ENCODE data around the gene PER2. TPM values are rescaled to one million over a fixed set of nuclear protein-coding genes. Genes with fewer than 3 reads are reported as not detected.

The PER2 gene
- total and polyA plus RNA-seq, 2 of the 13 experiments (the other 11 are each of a cell fraction or from before 2014, with no cell fraction given) = 5.1 to 9.4 TPM

- in situ Hi-C loops (cut with HindIII; ENCODE audit: extremely low pct_ligation_motif_present, low pct_unique_long_range_greater_than_20kb) = no loop called here
- BruUV-seq (replicated peaks) = no TSS peak
- ATAC-seq = no peak
These were observed 50.8 kb downstream of the PER2 start for GRCh38 chr2:238237431-238238135.

GRCh38 chr2:238236571-238236970 is 51.8 kb downstream of the PER2 start:
- no peak overlapping the region for H3K27ac ChIP-seq (ENCODE audit: extremely low read length, insufficient read depth, low read length)
- H3K27me3 ChIP-seq (ENCODE audit: control insufficient read depth in 1 of 2, insufficient read depth in 2 of 2, low read length in 2 of 2) = no peaks in the 10 kb centered on the region; a peak in 3 of 5 replicates
- BruUV-seq (replicated peaks) = no TSS peak
- WGBS (ENCODE audit: low lambda C conversion rate) = 58% methylated on average over 4 of the region's 4 CpGs
- no peak for DNase-seq (ENCODE audit: low spot score)
- H2AFZ ChIP-seq (ENCODE audit: low read length) = no peak overlapping the region
- intact Hi-C loops (cut with micrococcal nuclease; ENCODE audit: unreplicated experiment) = no loop called here
- H3K79me2 ChIP-seq (ENCODE audit: insufficient read depth, low read length) = no peaks in the 10 kb centered on the region
- H4K20me1 ChIP-seq (ENCODE audit: insufficient read depth, low read length) = no peaks in the 10 kb centered on the region
- no peak for FAIRE-seq
- TF ChIP-seq ZBTB33 (CRISPR knock-in tag; IDR thresholded peaks at IDR 0.05) (no peak), SMYD3 (CRISPR knock-in tag; IDR thresholded peaks at IDR 0.05) (no peak), ZNF180 (CRISPR knock-in tag; IDR thresholded peaks at IDR 0.05; ENCODE audit: borderline replicate concordance, low read depth) (no peak), ZNF160 (CRISPR knock-in tag; IDR thresholded peaks at IDR 0.05) (no peak), LCORL (IDR thresholded peaks at IDR 0.05) (no peak), LCORL (CRISPR knock-in tag; IDR thresholded peaks at IDR 0.05) (no peak), NR3C1 (CRISPR knock-in tag; IDR thresholded peaks at IDR 0.05) (no peak), ZNF598 (CRISPR knock-in tag; IDR thresholded peaks at IDR 0.05; ENCODE audit: borderline replicate concordance) (no peak), KMT2B (CRISPR knock-in tag; IDR thresholded peaks at IDR 0.05) (no peak), ZNF83 (CRISPR knock-in tag; IDR thresholded peaks at IDR 0.05; ENCODE audit: borderline replicate concordance) (no peak), ZFP82 (CRISPR knock-in tag; IDR thresholded peaks at IDR 0.05; ENCODE audit: borderline replicate concordance) (no peak), ZNF468 (CRISPR knock-in tag; IDR thresholded peaks at IDR 0.05) (no peak)
- in situ Hi-C loops (cut with HindIII; ENCODE audit: extremely low pct_ligation_motif_present, low pct_unique_long_range_greater_than_20kb) = no loop called here
- POLR2A ChIA-PET = interaction anchor here (0.6 to 5.2 kb wide), 2 partner anchors 15 to 280 kb away, joined by 3 to 20 read pairs; no protein-coding TSS in a partner anchor
- no peaks in the 10 kb centered on the region for H3K9me3 ChIP-seq (ENCODE audit: low read length)
- ATAC-seq = no peak
- H3K9ac ChIP-seq (ENCODE audit: insufficient read depth, low read depth, low read length) = no peak overlapping the region
- no peak overlapping the region for H3K4me3 ChIP-seq (replicated peaks in 1 of 3; ENCODE audit: insufficient read depth in 1 of 3, low read depth in 2 of 3, low read length in 3 of 3)
- peaks cover 30% of the 10 kb centered on the region for H3K4me1 ChIP-seq (ENCODE audit: insufficient read depth, low read length)
- no peak overlapping the region for H3K4me2 ChIP-seq (ENCODE audit: low read depth, low read length)
- CTCF ChIA-PET (ENCODE audit: low intra/inter-chr PET ratio, low total read pairs) = no interaction called here
- no peaks in the 10 kb centered on the region for H3K36me3 ChIP-seq (replicated peaks in 1 of 2; ENCODE audit: control insufficient read depth in 1 of 2, insufficient read depth in 2 of 2, low read length in 2 of 2)

More at GRCh38 chr2:238237431-238238135, 50.8 kb downstream of the PER2 start:
- TF ChIP-seq ZMAT5 (CRISPR knock-in tag; IDR thresholded peaks at IDR 0.05; ENCODE audit: borderline replicate concordance, low read depth) (no peak), POLR2G (IDR thresholded peaks at IDR 0.05; ENCODE audit: low read depth, low read length) (0 out of 2 replicates have a peak, but pooled peaks have one; percentile 19), ARNT2 (CRISPR knock-in tag; IDR thresholded peaks at IDR 0.05; ENCODE audit: low read depth) (no peak), CCAR2 (optimal IDR thresholded peaks at IDR 0.05; ENCODE audit: low read depth, low read length) (no peak), PHF21A (CRISPR knock-in tag; IDR thresholded peaks at IDR 0.05) (no peak), KDM5B (CRISPR knock-in tag; IDR thresholded peaks at IDR 0.05; ENCODE audit: borderline replicate concordance) (peak; percentile 23; the same call in 1 of the 2 replicates), AGO2 (optimal IDR thresholded peaks at IDR 0.05; ENCODE audit: low read depth, low read length) (peak; percentile 40)
- Histone ChIP-seq H3K9me3 (ENCODE audit: low read length) (no peaks in the 10 kb centered on the region), H4K20me1 (ENCODE audit: insufficient read depth, low read length) (no peaks in the 10 kb centered on the region), H3K9ac (ENCODE audit: insufficient read depth, low read depth, low read length) (no peak overlapping the region), H3K4me3 (replicated peaks in 1 of 3; ENCODE audit: insufficient read depth in 1 of 3, low read depth in 2 of 3, low read length in 3 of 3) (no peak overlapping the region), H3K4me2 (ENCODE audit: low read depth, low read length) (no peak overlapping the region), H3K27me3 (ENCODE audit: control insufficient read depth in 1 of 2, insufficient read depth in 2 of 2, low read length in 2 of 2) (no peaks in the 10 kb centered on the region; a peak in 2 of 5 replicates), H2AFZ (ENCODE audit: low read length) (no peak overlapping the region), H3K79me2 (ENCODE audit: insufficient read depth, low read length) (no peaks in the 10 kb centered on the region), H3K36me3 (replicated peaks in 1 of 2; ENCODE audit: control insufficient read depth in 1 of 2, insufficient read depth in 2 of 2, low read length in 2 of 2) (no peaks in the 10 kb centered on the region), H3K27ac (ENCODE audit: extremely low read length, insufficient read depth, low read length) (no peak overlapping the region), H3K4me1 (ENCODE audit: insufficient read depth, low read length) (peaks cover 40% of the 10 kb centered on the region)
- ChIA-PET CTCF (ENCODE audit: low intra/inter-chr PET ratio, low total read pairs) (no interaction called here), POLR2A (interaction anchor here (5.2 kb wide), 1 partner anchor 16 kb away, joined by 20 read pairs; no protein-coding TSS in a partner anchor)
- no peak for FAIRE-seq
- WGBS (ENCODE audit: low lambda C conversion rate) = 81% methylated on average over 6 of the region's 11 CpGs
- no peak for DNase-seq (ENCODE audit: low spot score)
- intact Hi-C loops (cut with micrococcal nuclease; ENCODE audit: unreplicated experiment) = no loop called here
